ENCODE results near the gene AK1.

- no peak for TF ChIP-seq CTCF (conservative IDR thresholded peaks at IDR 0.05; ENCODE audit: low read length)
- TF ChIP-seq EZH2phosphoT487 (IDR thresholded peaks at IDR 0.05; ENCODE audit: borderline replicate concordance) = no peak
These were observed 15.4 kb upstream of the AK1 start for GRCh38 chr9:127892831-127893230.

Data from Loucy (cell line).